ENCODE results near the gene RFNG.

The RFNG gene

DNA sequence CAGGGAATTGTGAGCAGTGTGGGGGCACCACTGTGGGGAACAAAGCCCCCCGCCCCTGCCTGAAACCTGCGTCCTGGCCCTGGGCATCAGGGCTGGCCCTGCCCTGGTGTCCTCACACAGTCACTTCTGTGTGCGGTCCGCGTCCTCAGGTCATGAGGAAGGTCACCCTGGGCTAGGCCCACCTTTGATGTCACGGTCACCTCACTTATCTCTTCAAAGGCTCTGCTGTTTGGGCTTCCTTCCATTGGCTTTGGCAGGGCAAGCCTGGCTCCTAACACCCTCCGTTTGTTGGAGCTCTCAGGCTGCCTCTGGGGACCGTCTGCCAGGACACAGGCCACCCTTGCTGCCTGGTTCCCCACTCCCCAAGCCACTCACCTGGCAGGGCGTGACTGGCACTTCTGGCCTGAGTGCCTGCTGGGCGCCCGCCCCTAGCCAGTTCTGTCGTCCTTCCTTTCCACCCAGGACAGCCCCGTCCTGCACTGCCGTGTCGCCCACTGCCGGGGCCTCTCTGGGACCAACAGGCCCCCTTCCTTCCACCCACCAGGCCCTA, 37.8 kb downstream of the RFNG start:
- no peak for DNase-seq (ENCODE audit: low read depth in 2 of 2)

DNA sequence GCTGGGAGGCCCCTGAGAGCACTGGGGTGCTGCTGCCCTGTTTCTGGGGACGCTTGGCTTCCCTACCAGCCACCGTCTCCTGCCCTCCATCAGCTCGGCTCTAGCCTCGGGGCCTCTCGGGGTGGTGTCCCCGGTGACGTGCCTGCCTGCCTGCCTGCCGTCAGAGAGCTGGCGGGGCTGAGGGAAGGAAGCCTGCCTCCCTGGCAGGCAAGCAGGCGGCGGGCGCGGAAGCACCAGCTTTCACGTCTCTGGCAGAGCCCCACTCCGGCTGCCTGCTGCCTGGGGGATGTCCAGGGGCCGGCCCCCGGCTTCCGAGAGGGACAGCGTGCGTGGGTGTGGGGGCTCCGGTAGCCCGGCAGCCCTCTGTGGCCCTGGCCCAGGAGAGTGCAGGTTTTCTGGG, 38.3 kb downstream of the RFNG start:
- DNase-seq (ENCODE audit: low read depth in 2 of 2) = no peak

DNA sequence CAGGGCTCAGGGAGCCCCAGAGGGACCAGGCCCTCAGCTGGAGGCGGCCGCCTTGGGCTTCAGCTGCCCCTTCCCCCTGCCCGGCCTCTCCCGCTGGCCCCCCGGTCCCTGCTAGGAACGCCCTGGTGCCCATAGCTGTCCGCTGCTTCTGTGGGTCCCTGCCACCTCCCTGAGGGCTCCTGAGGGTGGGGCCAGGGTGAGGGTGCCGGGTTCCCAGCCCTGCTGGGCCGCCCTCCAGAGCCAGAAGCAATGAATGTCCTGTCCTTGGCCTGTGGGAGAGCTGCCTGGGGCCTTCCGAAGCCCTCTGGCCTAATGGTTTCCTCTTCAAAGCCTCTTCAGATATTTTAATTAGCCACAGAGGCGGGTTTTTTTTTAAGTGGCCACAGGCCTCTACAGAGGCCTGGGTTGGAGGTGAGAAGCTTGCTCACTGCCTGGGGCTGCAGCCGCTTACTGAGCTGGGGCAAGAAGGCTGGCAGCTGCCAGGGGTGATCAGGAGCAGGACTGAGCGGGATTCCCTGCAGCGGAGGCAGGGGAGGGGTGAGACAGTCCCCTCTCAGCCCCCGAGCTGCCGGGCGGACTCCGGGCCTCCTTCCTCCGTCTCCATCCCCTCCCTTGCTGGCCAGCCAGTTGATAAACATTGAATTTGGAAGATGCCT, 38.8 kb downstream of the RFNG start:
- DNase-seq (ENCODE audit: low read depth in 2 of 2) = no peak

DNA sequence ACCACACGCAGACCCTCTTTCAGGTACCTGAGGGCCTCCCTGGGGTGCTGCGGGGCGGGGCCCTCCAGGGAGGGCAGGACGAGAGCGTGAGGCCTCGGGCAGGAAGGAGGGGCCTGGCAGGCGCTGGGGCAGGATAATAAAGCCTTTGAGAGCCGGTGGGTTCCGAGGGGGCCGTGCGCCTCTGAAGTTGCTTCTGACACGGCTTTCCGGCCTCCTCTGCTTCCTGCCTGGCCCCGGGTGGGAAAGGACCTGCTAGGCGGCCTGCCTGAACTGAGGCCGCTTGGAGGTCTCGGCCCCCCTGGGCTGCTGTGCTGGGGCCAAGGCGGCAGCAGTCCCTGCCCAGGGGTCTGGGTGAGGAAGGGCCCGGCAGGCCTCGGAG, 39.4 kb downstream of the RFNG start:
- DNase-seq (ENCODE audit: low read depth in 2 of 2) = no peak

DNA sequence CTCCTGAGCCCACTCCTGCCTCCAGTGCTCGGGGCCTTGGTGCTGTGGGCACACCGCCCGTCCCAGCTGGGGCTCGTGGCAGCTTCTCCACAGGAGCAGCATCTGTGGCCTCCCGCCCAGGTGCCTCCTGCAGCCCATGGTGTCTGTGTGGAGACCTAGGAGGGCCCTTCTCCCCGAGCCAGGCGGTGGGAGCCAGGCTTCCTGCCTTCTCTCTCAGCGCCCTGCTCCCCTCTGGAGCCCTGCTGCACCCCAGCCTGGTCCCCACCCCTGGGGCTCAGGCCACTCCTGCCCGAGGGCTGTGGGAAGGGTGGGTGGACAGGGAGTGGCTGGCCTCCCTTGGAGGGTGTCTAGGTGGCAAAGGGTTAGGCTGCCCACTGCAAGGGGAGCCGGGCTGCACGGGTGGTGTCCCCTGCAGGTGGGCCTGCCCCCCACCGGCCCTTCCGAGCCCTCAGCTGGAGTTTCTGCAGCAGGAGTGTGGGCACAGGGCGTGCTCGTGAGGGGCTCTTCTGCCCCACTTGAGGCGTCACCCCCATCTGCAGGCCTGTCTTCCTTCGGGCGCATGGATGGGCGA, 39.9 kb downstream of the RFNG start:
- DNase-seq (ENCODE audit: low read depth in 2 of 2) = no peak

DNA sequence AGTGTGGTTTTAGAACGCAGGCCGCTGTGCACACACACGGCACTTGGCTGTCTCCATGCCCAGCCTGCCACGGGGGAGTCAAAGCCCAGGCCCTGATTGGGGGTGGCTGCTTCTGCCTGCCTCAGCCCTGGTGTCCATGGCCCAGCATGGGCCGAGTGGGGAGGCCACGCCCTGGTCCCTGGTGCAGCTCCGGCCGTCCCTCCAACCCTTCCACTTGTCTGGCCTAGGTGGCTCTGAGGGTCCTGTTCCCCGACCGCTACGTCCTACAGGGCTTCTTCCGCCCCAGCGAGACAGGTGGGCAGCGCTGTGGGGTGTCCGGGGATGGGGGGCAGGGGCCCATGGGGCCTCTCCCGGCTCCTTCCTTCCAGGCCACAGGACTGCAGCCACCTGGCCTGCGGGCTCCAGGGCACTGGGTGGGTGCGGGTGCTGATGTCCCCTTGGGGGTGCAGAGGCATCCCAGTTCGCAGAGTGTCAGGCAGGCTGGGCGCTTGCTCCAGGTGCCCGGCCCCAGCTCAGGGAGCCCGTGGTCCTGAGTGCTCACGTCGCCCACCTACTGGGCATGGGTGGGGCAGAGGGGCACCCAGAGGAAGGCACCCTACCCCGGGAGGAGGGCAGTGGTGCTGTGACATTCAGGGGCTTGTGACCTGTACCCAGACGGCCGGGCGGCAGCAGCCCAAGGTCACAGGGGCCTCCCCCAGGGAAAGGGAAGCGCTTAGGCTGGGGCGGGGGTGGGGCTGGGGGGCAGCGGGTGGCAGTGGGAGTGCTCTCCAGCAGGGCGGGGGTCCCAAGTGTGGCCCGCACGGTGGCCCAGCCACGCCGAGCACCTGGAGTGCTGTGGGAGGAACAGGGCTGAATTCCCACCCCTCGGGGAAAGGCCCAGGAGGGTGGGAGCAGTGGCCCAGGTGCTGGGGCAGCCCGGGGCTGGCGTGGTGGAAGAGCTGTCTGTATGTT, 40.8 kb downstream of the RFNG start:
- DNase-seq (ENCODE audit: low read depth in 2 of 2) = no peak

DNA sequence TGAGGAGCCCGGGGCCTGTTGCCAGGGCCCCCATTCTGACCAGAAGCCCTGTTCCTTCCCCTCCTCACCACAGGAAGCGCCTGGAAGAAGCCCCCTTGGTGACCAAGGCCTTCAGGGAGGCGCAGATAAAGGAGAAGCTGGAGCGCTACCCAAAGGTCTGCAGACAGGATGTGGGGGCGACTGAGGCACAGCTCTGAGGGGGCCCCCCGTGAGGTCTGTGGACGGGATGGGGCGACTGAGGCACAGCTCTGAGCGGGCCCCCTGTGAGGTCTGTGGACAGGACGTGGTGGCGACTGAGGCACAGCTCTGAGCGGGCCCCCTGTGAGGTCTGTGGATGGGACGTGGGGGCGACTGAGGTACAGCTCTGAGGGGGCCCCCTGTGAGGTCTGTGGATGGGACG, 42.2 kb downstream of the RFNG start:
- no peak for DNase-seq (ENCODE audit: low read depth in 2 of 2)

DNA sequence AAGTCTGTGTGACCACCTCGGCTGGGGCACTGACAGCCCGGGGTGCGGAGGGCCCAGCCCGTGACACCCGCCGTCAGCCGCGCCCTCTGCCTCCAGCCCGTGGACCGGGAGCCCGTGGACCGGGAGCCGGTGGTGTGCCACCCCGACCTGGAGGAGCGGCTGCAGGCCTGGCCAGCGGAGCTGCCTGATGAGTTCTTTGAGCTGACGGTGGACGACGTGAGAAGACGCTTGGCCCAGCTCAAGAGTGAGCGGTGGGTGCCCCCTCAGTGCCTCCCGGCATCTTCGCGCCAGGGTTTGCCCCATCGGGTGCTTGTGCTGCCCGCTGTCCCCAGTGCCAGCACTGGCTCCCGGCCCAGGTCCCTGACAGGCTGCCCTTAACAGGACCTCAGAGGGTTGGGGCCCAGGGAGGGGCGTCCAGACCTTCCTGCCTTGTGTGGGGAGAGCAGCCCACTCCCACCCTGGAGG, 42.6 kb downstream of the RFNG start:
- DNase-seq (ENCODE audit: low read depth in 2 of 2) = no peak

DNA sequence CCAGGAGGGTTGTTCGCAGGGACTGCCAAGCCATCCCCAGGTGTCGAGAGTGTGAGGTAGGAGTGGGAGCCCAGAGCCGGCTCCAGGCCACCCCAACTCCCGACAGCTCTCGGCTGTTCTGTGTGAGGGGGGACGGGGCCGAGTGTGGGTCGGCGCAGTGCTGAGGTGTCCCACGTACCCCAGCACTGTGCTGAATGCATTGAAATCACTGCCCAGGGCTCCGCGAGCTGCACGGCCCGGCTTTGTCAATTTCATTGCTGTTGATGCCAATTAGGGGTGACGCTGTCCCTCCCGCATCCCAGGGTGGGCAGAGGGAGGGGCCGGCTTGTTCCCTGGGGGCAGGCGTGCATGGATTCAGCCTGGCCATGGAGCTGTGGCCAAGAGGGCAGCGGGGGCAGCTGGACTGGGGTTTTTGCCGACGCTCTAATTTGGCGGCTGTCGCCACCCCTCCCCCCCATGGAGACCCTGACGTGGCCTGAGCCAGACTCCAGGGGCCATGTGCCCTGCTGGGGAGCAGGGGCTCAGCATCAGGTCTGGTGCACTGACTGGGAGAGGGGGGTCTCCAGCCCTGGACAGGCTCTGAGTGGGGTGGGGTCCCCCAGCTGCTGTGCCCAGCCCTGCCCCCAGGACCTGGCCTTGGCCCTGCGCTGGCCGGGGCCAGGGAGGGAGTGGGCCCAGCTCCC, 43.2 kb downstream of the RFNG start:
- DNase-seq (ENCODE audit: low read depth in 2 of 2) = no peak

DNA sequence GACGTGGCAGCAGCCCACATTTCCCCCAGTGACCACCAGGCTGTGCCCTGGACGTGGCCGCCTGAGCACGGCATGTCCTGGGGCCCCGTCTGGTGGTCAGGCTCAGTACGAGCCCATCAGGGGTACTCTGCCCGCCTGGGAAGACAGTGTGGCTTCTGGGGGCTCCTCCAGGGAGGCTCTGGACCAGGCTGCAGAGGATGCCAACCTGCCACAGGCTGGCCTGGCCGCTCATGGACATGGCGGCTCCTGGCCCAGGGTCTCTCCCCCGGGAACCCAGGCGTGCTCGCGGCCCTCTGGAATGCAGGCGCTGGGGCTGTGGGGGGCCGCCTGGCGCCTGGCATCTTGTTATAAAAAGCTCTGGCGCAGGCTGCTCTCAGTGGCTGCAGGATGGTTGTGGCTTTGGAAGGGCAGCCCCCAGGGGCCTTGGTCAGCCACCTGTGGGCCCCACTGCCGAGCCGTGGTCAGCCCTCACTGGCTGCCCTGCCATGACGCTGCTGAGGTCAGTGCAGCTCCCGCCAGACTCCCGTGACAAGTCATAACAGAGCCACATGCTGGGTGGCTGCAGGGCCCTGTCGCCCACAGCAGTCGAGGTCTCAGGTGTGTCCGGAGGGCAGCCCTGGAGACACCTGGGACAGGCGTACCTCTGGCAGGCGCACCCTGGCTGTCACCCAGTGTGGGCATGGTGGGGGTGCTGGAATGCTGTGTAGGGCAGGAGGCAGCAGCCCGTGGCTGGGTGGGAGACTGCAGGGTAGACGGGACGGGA, 43.9 kb downstream of the RFNG start:
- DNase-seq (ENCODE audit: low read depth in 2 of 2) = no peak

DNA sequence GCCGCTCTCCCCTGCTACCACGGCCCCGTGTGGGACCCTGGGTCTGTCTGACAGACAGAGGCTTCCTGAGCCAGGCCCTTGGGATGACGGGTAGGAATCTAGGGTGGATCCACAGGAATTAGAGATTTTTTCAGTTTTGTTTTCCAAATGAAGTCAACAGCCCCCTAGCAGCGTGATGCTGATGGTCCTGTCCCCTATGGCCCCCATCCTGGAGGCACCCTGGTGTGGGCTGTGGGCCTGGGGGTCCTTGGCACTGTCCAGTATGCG, 44.5 kb downstream of the RFNG start:
- DNase-seq (ENCODE audit: low read depth in 2 of 2) = no peak

DNA sequence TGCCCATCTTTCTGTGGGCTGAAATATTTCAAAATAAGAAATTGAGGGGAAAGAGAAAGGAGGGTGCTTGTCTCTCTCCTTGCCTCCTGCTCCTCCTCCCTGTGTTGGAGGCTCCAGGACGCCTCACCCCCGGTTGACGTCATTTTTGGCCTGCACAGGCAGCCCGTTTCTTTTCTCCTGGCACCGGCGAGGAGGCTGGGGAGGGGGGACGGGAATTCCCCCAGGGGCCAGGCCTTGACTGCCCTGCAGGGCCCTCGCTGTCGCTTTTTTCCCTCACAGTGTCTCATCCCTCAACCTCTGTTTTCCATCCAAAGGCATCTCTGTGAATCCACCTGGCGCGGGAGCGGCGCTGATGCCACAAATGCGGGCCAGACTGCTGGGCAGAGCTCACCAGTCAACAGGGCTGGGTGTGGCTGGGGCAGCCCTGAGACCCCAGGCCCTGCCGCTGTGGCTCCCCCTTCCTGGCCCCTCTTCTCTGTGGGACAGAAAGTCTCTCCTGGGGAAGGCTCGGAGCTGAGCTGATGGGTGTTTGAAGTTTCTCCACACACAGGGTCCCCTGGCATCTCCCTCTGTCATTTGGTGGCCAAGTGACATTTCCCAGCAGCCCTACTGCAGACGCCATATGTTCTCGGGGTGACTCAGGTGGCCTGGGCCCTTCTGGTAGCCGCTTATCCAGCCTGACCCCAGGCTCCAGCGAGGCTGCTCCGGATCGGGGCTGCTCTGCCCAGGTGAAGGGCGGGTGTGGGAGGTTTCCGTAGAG, 45.0 kb downstream of the RFNG start:
- no peak for DNase-seq (ENCODE audit: low read depth in 2 of 2)

DNA sequence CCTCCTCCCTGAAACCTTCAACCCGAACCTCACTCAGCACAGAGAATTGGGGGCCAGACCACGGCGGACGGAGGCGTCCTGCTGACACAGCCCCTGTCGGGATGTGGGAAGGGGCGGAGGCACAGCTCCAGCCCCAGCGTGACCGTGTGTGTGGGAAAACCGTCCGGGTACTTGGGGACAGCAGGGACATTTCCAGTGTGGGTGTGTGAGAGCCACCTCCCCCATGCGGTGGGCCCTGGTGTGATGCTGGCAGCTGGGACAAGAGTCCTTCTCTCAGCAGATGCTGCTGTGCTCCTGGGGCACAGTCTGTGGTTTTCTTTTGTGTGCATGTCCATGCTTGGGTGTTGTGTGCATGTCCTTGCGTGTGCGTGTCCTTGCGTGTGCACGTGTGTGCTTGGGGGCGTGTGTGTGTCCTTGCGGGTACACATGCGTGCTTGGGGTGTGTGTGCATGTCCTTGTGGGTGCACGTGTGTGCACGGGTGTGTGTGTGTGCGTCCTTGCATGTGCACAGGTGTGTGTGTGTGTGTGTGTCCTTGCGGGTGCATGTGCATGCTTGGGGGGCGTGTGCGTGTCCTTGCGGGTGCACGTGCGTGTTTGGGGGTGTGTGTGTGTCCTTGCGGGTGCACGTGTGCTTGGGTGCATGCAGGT, 45.8 kb downstream of the RFNG start:
- DNase-seq (ENCODE audit: low read depth in 2 of 2) = no peak

DNA sequence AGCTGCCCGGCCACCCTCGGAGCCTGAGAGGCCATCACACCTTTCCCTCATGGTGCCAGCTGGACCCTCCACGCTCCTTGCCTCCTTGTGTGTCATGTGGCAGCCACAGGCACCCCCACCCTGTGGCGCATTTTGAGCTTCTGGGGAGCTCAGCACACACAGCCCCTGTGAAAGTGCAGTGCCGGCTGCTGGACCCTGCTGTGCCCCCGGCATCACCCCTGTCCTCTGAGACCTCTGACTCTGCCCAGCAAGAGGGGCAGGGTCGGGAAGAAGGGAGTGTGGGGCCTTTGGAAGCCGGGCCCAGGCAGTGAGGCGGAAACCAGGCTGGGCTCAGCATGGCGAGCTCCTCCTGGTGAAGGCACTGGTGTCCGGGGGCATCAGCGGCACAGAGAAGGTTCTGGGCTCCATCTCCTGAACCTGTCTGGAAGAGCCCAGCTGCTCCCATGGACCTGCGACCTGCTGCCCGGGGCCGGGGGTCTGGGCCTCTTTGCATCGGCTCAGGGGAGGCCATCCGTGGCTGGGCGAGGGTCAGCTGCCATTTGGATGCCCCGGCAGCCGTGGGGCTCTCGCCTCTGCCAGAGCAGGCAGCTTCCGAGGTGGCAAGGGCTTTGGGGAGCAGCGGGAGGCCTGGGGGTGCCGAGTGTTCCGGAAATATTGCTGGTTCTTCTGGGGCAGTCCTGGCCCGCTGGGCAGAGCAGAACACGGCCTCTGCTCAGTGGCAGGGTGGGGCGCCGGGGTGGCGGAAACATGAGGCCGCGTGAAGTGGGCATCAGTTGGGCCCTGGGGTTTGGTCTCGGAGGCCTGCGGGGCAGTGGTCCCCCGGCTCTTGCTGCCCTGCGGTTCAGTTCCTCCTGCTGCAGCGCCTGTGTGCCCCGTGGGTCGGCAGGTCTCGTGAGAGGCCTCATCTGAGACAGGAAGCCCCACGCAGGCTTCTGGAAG, 46.8 kb downstream of the RFNG start:
- no peak for DNase-seq (ENCODE audit: low read depth in 2 of 2)

DNA sequence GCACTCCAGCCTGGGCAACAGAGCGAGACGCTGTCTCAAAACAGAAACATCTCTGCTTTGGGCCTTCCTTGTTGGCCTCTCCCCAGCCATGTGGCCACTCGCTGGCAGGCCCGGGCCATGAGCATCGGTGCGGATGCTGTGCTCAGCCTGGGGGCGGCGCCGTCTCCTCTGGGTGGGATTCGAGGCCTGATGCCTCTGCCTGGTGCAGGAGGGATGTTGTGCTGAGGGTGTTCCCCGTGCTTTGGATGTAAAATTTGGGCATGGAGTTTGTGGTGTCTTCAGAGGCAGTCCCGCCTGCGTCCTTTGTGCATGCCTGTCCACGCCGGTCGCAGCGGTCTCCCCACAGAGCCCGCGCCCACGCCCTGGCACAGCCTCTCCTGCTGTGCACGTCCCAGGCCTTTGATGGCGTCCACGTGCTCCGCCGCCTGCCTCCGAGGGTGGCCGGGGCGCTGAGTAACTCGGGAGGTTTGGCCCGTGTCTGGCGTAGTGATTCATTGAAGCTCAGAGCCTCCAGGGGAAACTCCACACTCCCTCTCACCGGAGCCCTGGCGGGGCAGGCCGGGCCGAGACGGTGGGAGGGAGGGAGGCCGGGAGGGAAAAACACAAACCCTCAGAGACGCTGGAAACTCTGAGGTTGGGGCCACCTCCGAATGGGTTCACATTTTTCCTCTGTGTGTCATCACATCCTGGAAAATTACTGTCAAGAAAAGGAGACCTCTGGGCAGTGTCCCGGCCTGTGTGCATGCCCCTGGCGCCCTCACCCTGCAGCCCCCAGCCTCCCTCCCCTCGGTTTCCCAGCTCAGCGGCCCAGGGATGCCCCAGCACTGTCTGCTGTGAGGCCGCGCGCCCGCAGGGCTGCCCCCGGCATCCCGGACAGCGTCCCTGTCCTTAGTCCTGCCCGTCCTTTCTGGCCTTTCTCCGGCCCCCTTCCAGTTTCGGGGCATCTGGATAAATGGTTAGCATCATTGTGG, 47.9 kb downstream of the RFNG start:
- DNase-seq (ENCODE audit: low read depth in 2 of 2) = no peak

DNA sequence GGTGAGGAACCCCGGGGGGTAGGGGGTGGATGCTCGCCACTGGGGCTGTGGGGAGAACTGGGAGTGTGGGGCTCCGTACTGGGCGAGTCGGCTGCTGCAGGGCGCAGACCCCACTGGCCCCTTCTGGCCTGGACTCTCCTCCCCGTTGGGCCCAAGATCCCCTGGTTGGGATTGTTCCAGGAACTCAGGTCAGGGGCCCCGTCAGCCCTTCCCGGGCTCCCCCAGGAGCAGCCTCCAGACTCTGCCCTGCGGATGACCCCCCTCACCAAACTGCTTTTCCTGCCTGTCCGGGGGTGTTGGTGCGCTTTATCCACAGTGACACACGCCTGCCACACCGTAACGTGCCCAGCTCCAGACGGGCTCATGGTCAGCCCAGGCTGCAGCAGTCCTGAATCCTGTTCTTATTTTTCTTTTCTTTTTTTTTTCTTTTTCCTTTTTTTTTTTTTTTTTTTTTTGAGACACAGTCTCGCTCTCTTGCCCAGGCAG, 50.0 kb downstream of the RFNG start:
- DNase-seq (ENCODE audit: low read depth in 2 of 2) = no peak

DNA sequence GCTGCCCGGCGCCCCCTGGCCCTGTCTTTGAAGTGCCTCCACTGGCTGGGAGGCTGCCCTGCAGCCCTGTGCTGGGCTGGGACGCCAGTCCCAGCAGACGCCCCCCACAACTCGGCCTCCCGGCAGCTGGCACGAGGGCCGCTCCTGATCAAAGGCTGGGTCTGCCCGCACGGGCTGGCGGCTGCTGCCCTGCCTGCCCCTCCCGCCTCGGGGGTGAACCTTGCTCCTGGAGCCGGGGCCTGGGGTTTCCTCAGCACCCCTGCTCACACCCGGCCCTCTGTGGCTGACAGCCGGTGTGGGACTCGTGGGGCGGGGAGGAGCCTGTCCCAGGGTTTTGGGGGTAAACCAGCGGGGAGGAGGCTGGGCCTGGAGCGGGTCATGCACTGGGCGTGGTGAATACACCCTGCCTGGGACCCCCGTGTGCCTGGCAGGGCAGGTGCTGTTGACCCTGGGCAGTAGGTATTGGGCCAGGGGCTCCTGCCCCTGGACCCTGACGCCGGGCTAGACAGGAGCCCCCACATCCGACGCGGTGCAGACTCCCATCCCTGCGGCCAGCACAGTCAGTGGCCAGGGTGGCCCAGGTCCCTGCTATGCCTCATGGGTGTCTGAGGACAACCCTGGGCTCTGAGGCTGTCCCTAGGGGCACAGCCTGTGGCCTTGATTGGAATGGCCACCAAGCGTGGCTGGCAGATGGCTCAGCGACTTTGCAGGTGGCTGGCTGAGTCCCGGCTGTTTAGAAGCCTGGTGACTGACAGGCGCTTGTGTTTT, 50.6 kb downstream of the RFNG start:
- DNase-seq (ENCODE audit: low read depth in 2 of 2) = no peak

Data from stimulated activated CD8-positive, alpha-beta memory T cell treated with anti-CD3 and anti-CD28 coated beads, Interleukin-2, amount 100 ng/mL, for 1 hour (primary cell).